ENCODE measurements around the gene NTMT1. TPM values are rescaled to one million over a fixed set of nuclear protein-coding genes. Genes with fewer than 3 reads are reported as not detected.

The NTMT1 gene
- total and polyA plus RNA-seq, 10 of the 15 experiments (the other 5 are each of a cell fraction or from before 2014, with no cell fraction given) = 12.8 to 85.4 (median 39.3) TPM

- H3K4me1 ChIP-seq (ENCODE audit: control insufficient read depth, insufficient read depth, low read length) = peaks cover 19% of the 10 kb centered on the region
- ChIA-PET CTCF (interaction anchor here (0.9 to 4.9 kb wide), 8 partner anchors 10 to 476 kb away, joined by 3 to 34 read pairs (median 12); no protein-coding TSS in a partner anchor), SMC1A (ENCODE audit: uncharacterized antibody, unreplicated experiment) (interaction anchor here (0.9 to 2.3 kb wide), 7 partner anchors 11 to 475 kb away, joined by 3 to 7 read pairs (median 4); no protein-coding TSS in a partner anchor), POLR2A (interaction anchor here (1.2 to 1.5 kb wide), 3 partner anchors 11 to 467 kb away, joined by 3 to 6 read pairs (median 5); no protein-coding TSS in a partner anchor), RAD21 (ENCODE audit: unreplicated experiment) (interaction anchor here (1.1 to 4.4 kb wide), 5 partner anchors 18 to 477 kb away, joined by 4 to 22 read pairs (median 5); no protein-coding TSS in a partner anchor)
- H3K36me3 ChIP-seq (ENCODE audit: control insufficient read depth in 2 of 2, insufficient read depth in 2 of 2, low read length in 1 of 2) = no peaks in the 10 kb centered on the region
- no peak overlapping the region for H3K4me3 ChIP-seq
- H2AFZ ChIP-seq (ENCODE audit: control insufficient read depth, low read depth, low read length) = no peak overlapping the region
- H3K27me3 ChIP-seq (replicated peaks in 1 of 2; ENCODE audit: control insufficient read depth in 2 of 2, insufficient read depth in 2 of 2, low read length in 1 of 2) = no peaks in the 10 kb centered on the region
- no peak overlapping the region for H3K9ac ChIP-seq (ENCODE audit: control insufficient read depth, insufficient read depth, low read length)
- WGBS (ENCODE audit: insufficient coverage, insufficient replicate concordance, low lambda C conversion rate, missing lambda C conversion rate) = 90% methylated on average over 5 of the region's 6 CpGs
- DNase-seq (ENCODE audit: low read depth, low spot score) (no peak), ATAC-seq (no peak), FAIRE-seq (no peak)
- no peaks in the 10 kb centered on the region for H4K20me1 ChIP-seq (ENCODE audit: control insufficient read depth, insufficient read depth)
- no peak overlapping the region for H3K27ac ChIP-seq (ENCODE audit: control insufficient read depth, insufficient read depth)
- BruUV-seq (replicated peaks) = no TSS peak
- intact Hi-C loops (cut with micrococcal nuclease; ENCODE audit: unreplicated experiment) = loop anchor here (10.0 kb wide), 1 partner anchor 122 kb away; no protein-coding TSS in a partner anchor
- no peak overlapping the region for H3K4me2 ChIP-seq (ENCODE audit: control insufficient read depth, insufficient read depth)
- no peak for TF ChIP-seq NR2C1 (IDR thresholded peaks at IDR 0.05)
- no peak for TF ChIP-seq POLR2AphosphoS2 (IDR thresholded peaks at IDR 0.05; ENCODE audit: low read depth, low read length)
- no peak for TF ChIP-seq REST (IDR thresholded peaks at IDR 0.05; ENCODE audit: low read depth, low read length)
- TF ChIP-seq FOXM1 (IDR thresholded peaks at IDR 0.05; ENCODE audit: low read depth, low read length) = no peak
- no peak for TF ChIP-seq NRF1 (conservative IDR thresholded peaks at IDR 0.05; ENCODE audit: low read depth, low read length)
- no peak for TF ChIP-seq MXI1 (IDR thresholded peaks at IDR 0.05; ENCODE audit: low read depth, low read length)
- TF ChIP-seq, protein P1, sequence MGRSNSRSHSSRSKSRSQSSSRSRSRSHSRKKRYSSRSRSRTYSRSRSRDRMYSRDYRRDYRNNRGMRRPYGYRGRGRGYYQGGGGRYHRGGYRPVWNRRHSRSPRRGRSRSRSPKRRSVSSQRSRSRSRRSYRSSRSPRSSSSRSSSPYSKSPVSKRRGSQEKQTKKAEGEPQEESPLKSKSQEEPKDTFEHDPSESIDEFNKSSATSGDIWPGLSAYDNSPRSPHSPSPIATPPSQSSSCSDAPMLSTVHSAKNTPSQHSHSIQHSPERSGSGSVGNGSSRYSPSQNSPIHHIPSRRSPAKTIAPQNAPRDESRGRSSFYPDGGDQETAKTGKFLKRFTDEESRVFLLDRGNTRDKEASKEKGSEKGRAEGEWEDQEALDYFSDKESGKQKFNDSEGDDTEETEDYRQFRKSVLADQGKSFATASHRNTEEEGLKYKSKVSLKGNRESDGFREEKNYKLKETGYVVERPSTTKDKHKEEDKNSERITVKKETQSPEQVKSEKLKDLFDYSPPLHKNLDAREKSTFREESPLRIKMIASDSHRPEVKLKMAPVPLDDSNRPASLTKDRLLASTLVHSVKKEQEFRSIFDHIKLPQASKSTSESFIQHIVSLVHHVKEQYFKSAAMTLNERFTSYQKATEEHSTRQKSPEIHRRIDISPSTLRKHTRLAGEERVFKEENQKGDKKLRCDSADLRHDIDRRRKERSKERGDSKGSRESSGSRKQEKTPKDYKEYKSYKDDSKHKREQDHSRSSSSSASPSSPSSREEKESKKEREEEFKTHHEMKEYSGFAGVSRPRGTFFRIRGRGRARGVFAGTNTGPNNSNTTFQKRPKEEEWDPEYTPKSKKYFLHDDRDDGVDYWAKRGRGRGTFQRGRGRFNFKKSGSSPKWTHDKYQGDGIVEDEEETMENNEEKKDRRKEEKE (IDR thresholded peaks at IDR 0.05) = no peak
- TF ChIP-seq TARDBP (IDR thresholded peaks at IDR 0.05; ENCODE audit: borderline replicate concordance) = no peak
- no peak for TF ChIP-seq CBFB (IDR thresholded peaks at IDR 0.05; ENCODE audit: low read depth)
- TF ChIP-seq MEF2A (IDR thresholded peaks at IDR 0.05; ENCODE audit: insufficient read depth, low read depth, low read length) = no peak
- TF ChIP-seq POLR2A (IDR thresholded peaks at IDR 0.05; ENCODE audit: low read depth, low read length) = no peak
- no peak for TF ChIP-seq SREBF2 (IDR thresholded peaks at IDR 0.05; ENCODE audit: low read length)
- TF ChIP-seq TCF12 (IDR thresholded peaks at IDR 0.05; ENCODE audit: low read depth, low read length) = no peak
- no peak for TF ChIP-seq SRF (IDR thresholded peaks at IDR 0.05; ENCODE audit: low read depth in 2 of 2, low read length in 2 of 2)
- no peaks in the 10 kb centered on the region for H3K79me2 ChIP-seq (ENCODE audit: control insufficient read depth, insufficient read depth, low read length)
- H3K9me3 ChIP-seq (replicated peaks; ENCODE audit: control insufficient read depth, insufficient read depth, low read length) = no peaks in the 10 kb centered on the region
- in situ Hi-C loops (cut with MboI) = no loop called here
Measured at GRCh38 chr9:129607027-129607387, 19.0 kb upstream of the NTMT1 start.

All from GM12878 (cell line).